Colonic mucosa (tissue), 4 donors: Measurements from ENCODE around the gene CHI3L2. TPM values are rescaled to one million over a fixed set of nuclear protein-coding genes. Genes with fewer than 3 reads are reported as not detected.

Source experiments
- DNase-seq: peaks from one replicate; pipeline ENCODE4 v3.0.0-alpha.2; 2020
- H3K27ac ChIP-seq: fragments of 200-600 bp; one replicate; pipeline ENCODE4 v1.8.0; 2021
- H3K27me3 ChIP-seq: fragments of 200-600 bp; one replicate; pipeline ENCODE4 v1.8.0; 2021
- H3K36me3 ChIP-seq: fragments of 200-600 bp; one replicate; pipeline ENCODE4 v1.8.0; 2021
- H3K4me1 ChIP-seq: fragments of 200-600 bp; one replicate; pipeline ENCODE4 v1.8.0; 2021; ENCODE audit warnings: mild to moderate bottlenecking
- H3K4me3 ChIP-seq: fragments of 200-600 bp; one replicate; pipeline ENCODE4 v1.8.0; 2021
- H3K9ac ChIP-seq, 2 donors: one replicate each; pipeline ENCODE4 v1.7.0; 2013; ENCODE audit warnings: control low read depth in 2 of 2, low read depth in 2 of 2, low read length in 2 of 2
- H3K9me3 ChIP-seq: fragments of 200-600 bp; one replicate; pipeline ENCODE4 v1.8.0; 2021
- CTCF ChIP-seq: fragments of 200-600 bp; IDR thresholded peaks from one replicate; pipeline ENCODE4 v1.8.0; 2022; ENCODE audit warnings: antibody characterized with exemption, mild to moderate bottlenecking
- intact Hi-C: fragments of 100-400 bp; cut with DNase I; formaldehyde crosslinking; loops from one replicate; pipeline ENCODE4 v1.14.1; 2022
- total RNA-seq, 2 donors: library from RNA; stranded (reverse); fragmentation: NEBNext Ultra II Directional in 1 of 2; extraction: Animal tissue kit (Norgen Biotek cat#: 25700) in 1 of 2; gene quantifications; one replicate each; pipeline ENCODE4 v1.2.1, GENCODE V29; 2021
- donor health status: healthy.
- donor health status: DM: no; HTN: no; CAD: no.
- donor health status: DM: no; HTN: no; CAD: no.

CHI3L2 gene
- total RNA-seq, 2 donors from 2014 or later, result 0.49 to 0.53 TPM

GRCh38 chr1:111227851-111228747 lies 586 bp downstream of the CHI3L2 start:
- DNase-seq, result no peak
- Histone ChIP-seq H3K36me3 (no peaks in the 10 kb centered on the region), H3K27ac (no peak overlapping the region), H3K9me3 (no peaks in the 10 kb centered on the region), H3K27me3 (no peaks in the 10 kb centered on the region), H3K4me3 (no peak overlapping the region), H3K4me1 (no peaks in the 10 kb centered on the region), H3K9ac (no peak overlapping the region)
- TF ChIP-seq CTCF, result no peak
- intact Hi-C loops, result loop anchor here (10.0 kb wide), 1 partner anchor 83 kb away; the partner anchor contains the start of genes CEPT1 and DRAM2

GRCh38 chr1:111228748-111229126 lies 1.2 kb downstream of the CHI3L2 start:
- H3K27me3 ChIP-seq, result no peaks in the 10 kb centered on the region
- H3K4me3 ChIP-seq, result no peak overlapping the region
- H3K9ac ChIP-seq, result no peak overlapping the region
- intact Hi-C loops, result loop anchor here (10.0 kb wide), 1 partner anchor 84 kb away; the partner anchor contains the start of genes CEPT1 and DRAM2
- DNase-seq, result no peak
- H3K4me1 ChIP-seq, result no peaks in the 10 kb centered on the region
- H3K27ac ChIP-seq, result no peak overlapping the region
- no peaks in the 10 kb centered on the region for H3K36me3 ChIP-seq
- no peaks in the 10 kb centered on the region for H3K9me3 ChIP-seq
- TF ChIP-seq CTCF, result no peak

- no peak overlapping the region for H3K9ac ChIP-seq
- no peaks in the 10 kb centered on the region for H3K4me1 ChIP-seq
- no peak for DNase-seq
- H3K36me3 ChIP-seq, result no peaks in the 10 kb centered on the region
- no peak for TF ChIP-seq CTCF
- no peaks in the 10 kb centered on the region for H3K9me3 ChIP-seq
- no peak overlapping the region for H3K27ac ChIP-seq
- intact Hi-C loops, result no loop called here
- H3K4me3 ChIP-seq, result no peak overlapping the region
- H3K27me3 ChIP-seq, result no peaks in the 10 kb centered on the region
Observed at GRCh38 chr1:111232134-111232533, 4.6 kb downstream of the CHI3L2 start.

- H3K4me3 ChIP-seq, result no peak overlapping the region
- H3K9ac ChIP-seq, result no peak overlapping the region
- no peak overlapping the region for H3K27ac ChIP-seq
- no peaks in the 10 kb centered on the region for H3K9me3 ChIP-seq
- no peaks in the 10 kb centered on the region for H3K36me3 ChIP-seq
- no peak for DNase-seq
- H3K27me3 ChIP-seq, result no peaks in the 10 kb centered on the region
- intact Hi-C loops, result no loop called here
- TF ChIP-seq CTCF, result no peak
- H3K4me1 ChIP-seq, result no peaks in the 10 kb centered on the region
Observed at GRCh38 chr1:111234258-111234657, 6.7 kb downstream of the CHI3L2 start.

GRCh38 chr1:111234866-111235265 lies 7.4 kb downstream of the CHI3L2 start:
- Histone ChIP-seq H3K27me3 (no peaks in the 10 kb centered on the region), H3K9me3 (no peaks in the 10 kb centered on the region), H3K4me1 (no peaks in the 10 kb centered on the region), H3K27ac (no peak overlapping the region), H3K9ac (no peak overlapping the region), H3K4me3 (no peak overlapping the region), H3K36me3 (no peaks in the 10 kb centered on the region)
- no peak for TF ChIP-seq CTCF
- intact Hi-C loops, result no loop called here
- no peak for DNase-seq
